Loucy (cell line): Measurements from ENCODE around the gene WDR1.

Experiments
- H2AFZ ChIP-seq: fragments of 200-600 bp; sonication (generic); 2 replicates; pipeline ENCODE4 v1.6.0; 2016; ENCODE audit warnings: antibody characterized with exemption, mild to moderate bottlenecking, low read length, moderate library complexity
- H3F3A ChIP-seq: fragments of 200-600 bp; 2 replicates; pipeline ENCODE4 v1.6.0; 2016; ENCODE audit warnings: antibody characterized with exemption, low read depth, mild to moderate bottlenecking
- H3K27me3 ChIP-seq: fragments of 200-600 bp; sonication (generic); 2 replicates; pipeline ENCODE4 v1.6.1; 2014; ENCODE audit warnings: low read length, mild to moderate bottlenecking; ENCODE audit not compliant: insufficient read depth, poor library complexity, severe bottlenecking
- H3K36me3 ChIP-seq: fragments of 200-600 bp; sonication (generic); 2 replicates; pipeline ENCODE4 v1.6.1; 2016; ENCODE audit warnings: low read length; ENCODE audit not compliant: insufficient read depth
- H3K4me1 ChIP-seq: fragments of 200-600 bp; sonication (generic); 2 replicates; pipeline ENCODE4 v1.5.1; 2014; ENCODE audit warnings: low read length, mild to moderate bottlenecking; ENCODE audit not compliant: insufficient read depth, poor library complexity, severe bottlenecking
- H3K4me2 ChIP-seq: fragments of 200-600 bp; sonication (generic); 2 replicates; pipeline ENCODE4 v1.6.0; 2014; ENCODE audit warnings: antibody characterized with exemption, low read length, low read depth, mild to moderate bottlenecking; ENCODE audit not compliant: poor library complexity, severe bottlenecking
- H3K4me3 ChIP-seq: fragments of 200-600 bp; sonication (generic); 2 replicates; pipeline ENCODE4 v1.5.1; 2014; ENCODE audit warnings: low read length, mild to moderate bottlenecking, mixed read lengths; ENCODE audit not compliant: poor library complexity, severe bottlenecking
- H3K79me2 ChIP-seq: fragments of 200-600 bp; sonication (generic); 2 replicates; pipeline ENCODE4 v1.6.1; 2014; ENCODE audit warnings: low read length; ENCODE audit not compliant: insufficient read depth
- H3K9ac ChIP-seq: fragments of 200-600 bp; sonication (generic); 2 replicates; pipeline ENCODE4 v1.6.0; 2014; ENCODE audit warnings: mild to moderate bottlenecking, low read depth, low read length, moderate library complexity; ENCODE audit not compliant: poor library complexity, severe bottlenecking
- H3K9me2 ChIP-seq: fragments of 200-600 bp; sonication (generic); replicated peaks from 2 replicates; pipeline ENCODE4 v1.6.1; 2016; ENCODE audit warnings: low read depth, low read length, mixed read lengths
- H3K9me3 ChIP-seq: fragments of 200-600 bp; sonication (generic); 2 replicates; pipeline ENCODE4 v1.6.1; 2014; ENCODE audit warnings: mild to moderate bottlenecking, antibody characterized with exemption, low read length, low read depth; ENCODE audit not compliant: insufficient read depth
- H4K20me1 ChIP-seq: fragments of 200-600 bp; sonication (generic); 2 replicates; pipeline ENCODE4 v1.6.0; 2014; ENCODE audit warnings: antibody characterized with exemption, low read length, mild to moderate bottlenecking; ENCODE audit not compliant: insufficient read depth, poor library complexity, severe bottlenecking
- EZH2phosphoT487 ChIP-seq: fragments of 200-600 bp; IDR thresholded peaks from 2 replicates; pipeline ENCODE4 v1.6.1; 2018; ENCODE audit warnings: antibody characterized with exemption, mild to moderate bottlenecking, moderate library complexity, borderline replicate concordance
- TF ChIP-seq, protein P1 (sequence below): fragments of 200-600 bp; sonication (generic); conservative IDR thresholded peaks from 2 replicates; pipeline ENCODE4 v1.5.1; 2014; ENCODE audit warnings: mild to moderate bottlenecking, antibody characterized with exemption, low read length

WDR1 gene

DNA sequence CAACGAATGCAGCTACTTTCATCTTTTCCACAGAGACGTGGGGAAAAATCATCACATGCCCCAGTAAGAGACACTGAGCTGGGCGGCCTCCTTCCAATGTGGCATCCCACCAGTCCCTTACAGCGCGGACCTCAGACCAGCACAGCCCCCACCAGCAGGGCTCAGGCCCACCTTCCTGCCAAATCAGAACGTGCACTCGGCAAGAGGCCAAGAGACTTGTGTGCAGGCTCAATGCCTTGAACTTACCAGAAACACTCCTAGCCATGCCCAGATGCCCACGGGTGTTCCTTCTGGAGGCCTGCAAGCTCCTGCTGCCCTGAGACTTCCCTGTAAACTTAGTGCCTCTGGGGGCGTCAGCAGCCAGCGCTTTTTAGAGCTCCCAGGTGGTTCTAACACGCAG is 31.2 kb downstream of the WDR1 start:
- H3K27me3 ChIP-seq = no peaks in the 10 kb centered on the region
- no peak overlapping the region for H2AFZ ChIP-seq
- peaks cover 26% of the 10 kb centered on the region for H4K20me1 ChIP-seq
- peaks cover 4% of the 10 kb centered on the region for H3K4me1 ChIP-seq
- H3K4me3 ChIP-seq = no peak overlapping the region
- no peak overlapping the region for H3K4me2 ChIP-seq
- no peak overlapping the region for H3K9ac ChIP-seq
- no peaks in the 10 kb centered on the region for H3F3A ChIP-seq
- H3K9me3 ChIP-seq = no peaks in the 10 kb centered on the region
- H3K9me2 ChIP-seq = no peaks in the 10 kb centered on the region
- H3K36me3 ChIP-seq = peaks cover 99% of the 10 kb centered on the region
- TF ChIP-seq, protein P1, sequence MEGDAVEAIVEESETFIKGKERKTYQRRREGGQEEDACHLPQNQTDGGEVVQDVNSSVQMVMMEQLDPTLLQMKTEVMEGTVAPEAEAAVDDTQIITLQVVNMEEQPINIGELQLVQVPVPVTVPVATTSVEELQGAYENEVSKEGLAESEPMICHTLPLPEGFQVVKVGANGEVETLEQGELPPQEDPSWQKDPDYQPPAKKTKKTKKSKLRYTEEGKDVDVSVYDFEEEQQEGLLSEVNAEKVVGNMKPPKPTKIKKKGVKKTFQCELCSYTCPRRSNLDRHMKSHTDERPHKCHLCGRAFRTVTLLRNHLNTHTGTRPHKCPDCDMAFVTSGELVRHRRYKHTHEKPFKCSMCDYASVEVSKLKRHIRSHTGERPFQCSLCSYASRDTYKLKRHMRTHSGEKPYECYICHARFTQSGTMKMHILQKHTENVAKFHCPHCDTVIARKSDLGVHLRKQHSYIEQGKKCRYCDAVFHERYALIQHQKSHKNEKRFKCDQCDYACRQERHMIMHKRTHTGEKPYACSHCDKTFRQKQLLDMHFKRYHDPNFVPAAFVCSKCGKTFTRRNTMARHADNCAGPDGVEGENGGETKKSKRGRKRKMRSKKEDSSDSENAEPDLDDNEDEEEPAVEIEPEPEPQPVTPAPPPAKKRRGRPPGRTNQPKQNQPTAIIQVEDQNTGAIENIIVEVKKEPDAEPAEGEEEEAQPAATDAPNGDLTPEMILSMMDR = no peak
- no peak for TF ChIP-seq EZH2phosphoT487
- H3K79me2 ChIP-seq = peaks cover 36% of the 10 kb centered on the region

DNA sequence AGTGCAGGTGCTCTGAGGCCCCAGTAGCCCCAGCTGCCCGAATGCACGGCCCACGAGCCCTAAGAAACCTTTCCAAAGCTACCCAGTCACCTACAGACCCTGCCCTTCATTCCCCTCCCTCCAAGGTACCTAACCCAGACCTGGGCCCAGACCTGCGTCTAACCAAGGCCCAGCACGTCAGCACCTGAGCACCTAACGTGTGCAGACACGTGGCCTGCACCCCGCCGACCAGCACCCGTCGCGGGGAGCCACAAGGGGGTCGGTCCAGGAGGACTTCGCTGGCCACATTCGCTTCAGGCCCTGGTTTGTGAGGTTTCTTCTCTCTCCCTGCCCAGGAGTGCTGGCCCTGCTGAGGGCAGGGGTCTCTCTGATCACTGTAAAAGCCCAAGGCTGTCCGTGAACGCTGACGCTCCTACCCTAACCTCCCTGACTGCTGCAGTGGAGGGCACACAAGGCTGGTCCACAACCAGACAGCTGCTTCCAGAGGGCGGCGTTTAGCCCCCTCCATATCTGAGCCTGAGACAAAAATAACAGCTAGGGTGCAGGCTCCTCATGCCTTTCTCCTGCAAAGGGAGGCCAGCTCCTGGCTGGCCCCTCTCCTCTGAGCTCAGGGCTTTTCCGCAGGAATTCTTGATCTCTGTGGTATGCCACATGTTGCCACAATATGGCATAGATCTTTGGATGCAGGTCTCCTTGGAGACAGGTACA is 31.8 kb downstream of the WDR1 start:
- Histone ChIP-seq H3K79me2 (peaks cover 31% of the 10 kb centered on the region), H3K4me2 (no peak overlapping the region), H3K4me3 (no peak overlapping the region), H2AFZ (no peak overlapping the region), H3K36me3 (peaks cover 99% of the 10 kb centered on the region), H3K9me2 (no peaks in the 10 kb centered on the region), H3K27me3 (no peaks in the 10 kb centered on the region), H3K9ac (no peak overlapping the region), H3K4me1 (no peaks in the 10 kb centered on the region), H4K20me1 (peaks cover 21% of the 10 kb centered on the region), H3K9me3 (no peaks in the 10 kb centered on the region), H3F3A (no peaks in the 10 kb centered on the region)
- TF ChIP-seq, protein P1 = no peak
- TF ChIP-seq EZH2phosphoT487 = no peak

DNA sequence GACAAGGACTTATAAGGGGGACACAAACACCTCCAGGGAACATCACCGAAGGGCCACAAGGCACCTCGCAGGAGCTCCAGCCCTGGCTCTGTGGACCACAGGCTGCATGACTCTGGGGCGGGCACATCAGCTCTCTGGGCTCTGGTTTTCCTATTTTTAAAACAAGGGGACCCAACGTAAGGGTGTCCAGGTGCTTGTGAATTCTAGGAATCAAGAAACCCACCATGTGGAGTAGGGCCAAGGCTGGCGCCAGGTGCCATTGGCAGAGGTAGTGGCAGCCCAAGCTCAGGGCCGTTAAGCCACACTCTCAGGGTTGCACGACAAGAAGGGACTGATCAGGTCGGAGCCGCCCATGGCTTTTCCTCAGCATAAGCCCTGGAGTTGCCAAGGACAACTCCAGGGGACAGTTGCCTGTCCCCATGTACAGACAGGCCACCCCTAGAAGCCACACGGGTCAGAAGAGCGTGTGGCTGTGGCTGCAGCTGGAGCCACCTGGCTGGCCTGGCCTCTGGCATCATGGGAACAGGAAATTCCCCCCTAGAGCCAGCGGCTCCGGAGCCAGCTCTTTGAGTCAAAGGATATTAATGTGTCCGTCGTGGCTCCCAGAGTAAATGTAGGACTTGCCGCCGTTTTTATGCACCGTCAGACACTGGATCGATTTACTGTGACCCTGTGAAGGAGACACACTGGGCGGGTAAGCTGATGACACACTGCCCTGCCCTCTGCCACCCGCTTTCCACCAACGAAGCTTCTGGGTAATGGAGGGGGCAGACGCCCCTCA is 32.5 kb downstream of the WDR1 start:
- H3F3A ChIP-seq = no peaks in the 10 kb centered on the region
- peaks cover 13% of the 10 kb centered on the region for H4K20me1 ChIP-seq
- TF ChIP-seq, protein P1 = no peak
- no peak for TF ChIP-seq EZH2phosphoT487
- H3K9me2 ChIP-seq = no peaks in the 10 kb centered on the region
- H3K4me2 ChIP-seq = no peak overlapping the region
- H2AFZ ChIP-seq = no peak overlapping the region
- H3K9me3 ChIP-seq = no peaks in the 10 kb centered on the region
- H3K4me1 ChIP-seq = no peaks in the 10 kb centered on the region
- H3K4me3 ChIP-seq = no peak overlapping the region
- no peaks in the 10 kb centered on the region for H3K27me3 ChIP-seq
- no peak overlapping the region for H3K9ac ChIP-seq
- H3K79me2 ChIP-seq = peaks cover 23% of the 10 kb centered on the region; the same call in 1 of the 2 replicates
- peaks cover 99% of the 10 kb centered on the region; the same call in 1 of the 2 replicates for H3K36me3 ChIP-seq
